ENCODE data around the gene ANKIB1. TPM values are rescaled to one million over a fixed set of nuclear protein-coding genes. Genes with fewer than 3 reads are reported as not detected.

The ANKIB1 gene
- total and polyA plus RNA-seq, 4 donors, result 12.0 to 75.1 (median 44.0) TPM

DNA sequence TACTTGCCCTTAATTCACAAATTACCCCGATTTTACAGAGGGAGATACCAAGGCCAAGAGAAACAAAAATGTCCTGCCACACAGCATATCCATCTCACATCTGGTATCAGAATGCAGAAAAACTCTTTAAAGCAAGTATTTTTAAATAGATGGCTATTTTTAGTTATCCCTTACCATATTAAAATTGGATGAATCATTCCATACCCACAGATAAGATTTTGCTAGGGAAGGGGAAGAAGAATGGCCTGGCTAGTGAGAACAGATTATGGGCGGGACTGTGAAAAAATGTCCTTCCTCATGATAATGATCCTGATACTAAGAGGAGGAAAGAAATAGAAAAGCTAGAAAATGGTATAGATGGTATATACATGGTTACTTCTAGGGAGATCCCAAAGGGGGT, 121.0 kb downstream of the ANKIB1 start:
- Histone ChIP-seq H3K36me3 (ENCODE audit: control insufficient read depth in 1 of 2, insufficient read depth in 2 of 2, low read length in 1 of 2) (peaks cover 0 to 4% of the 10 kb centered on the region in 2 donors), H3K9me3 (ENCODE audit: control insufficient read depth, low read length) (no peaks in the 10 kb centered on the region), H3K4me3 (ENCODE audit: low read length in 2 of 2) (no peak overlapping the region), H3K4me1 (ENCODE audit: control insufficient read depth in 1 of 2, insufficient read depth in 2 of 2, low read length in 2 of 2) (no peaks in the 10 kb centered on the region), H3K27ac (ENCODE audit: low read depth in 1 of 2, low read length in 2 of 2) (no peak overlapping the region), H3K27me3 (ENCODE audit: control insufficient read depth in 1 of 2, insufficient read depth in 2 of 2, low read length in 1 of 2) (no peaks in the 10 kb centered on the region)
- ATAC-seq (ENCODE audit: low FRiP score), result no peak
- intact Hi-C loops (cut with DNase I), result loop anchor here in 1 of 2 donors (10.0 kb wide), 1 partner anchor 122 kb away; the partner anchor contains the start of genes ANKIB1 and KRIT1
- no peak for DNase-seq
- 28 to 33% methylated on average over 2 of the region's 2 CpGs for WGBS, 2 donors

DNA sequence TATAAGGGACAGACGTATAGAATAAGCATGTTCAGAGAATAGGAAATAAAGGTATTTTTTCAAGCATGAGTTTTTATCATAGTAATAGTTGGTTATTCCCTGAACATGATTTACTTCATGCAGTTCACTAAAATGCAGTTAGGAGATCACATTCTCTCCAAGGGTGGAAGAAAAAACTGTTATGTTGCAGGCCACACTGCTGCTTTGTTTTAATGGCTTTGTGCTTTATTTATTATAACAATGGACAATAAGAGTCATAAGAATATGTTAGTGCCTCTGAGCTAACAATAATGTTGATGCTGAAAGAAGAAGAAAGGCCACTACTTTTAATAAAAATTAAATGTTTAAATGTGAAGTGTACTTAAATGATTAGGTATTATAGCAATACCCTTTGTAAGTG, 123.0 kb downstream of the ANKIB1 start:
- Histone ChIP-seq H3K4me1 (ENCODE audit: control insufficient read depth in 1 of 2, insufficient read depth in 2 of 2, low read length in 2 of 2) (no peaks in the 10 kb centered on the region), H3K36me3 (ENCODE audit: control insufficient read depth in 1 of 2, insufficient read depth in 2 of 2, low read length in 1 of 2) (peaks cover 0 to under 1% of the 10 kb centered on the region in 2 donors), H3K27ac (ENCODE audit: low read depth in 1 of 2, low read length in 2 of 2) (no peak overlapping the region), H3K27me3 (ENCODE audit: control insufficient read depth in 1 of 2, insufficient read depth in 2 of 2, low read length in 1 of 2) (no peaks in the 10 kb centered on the region), H3K9me3 (ENCODE audit: control insufficient read depth, low read length) (no peaks in the 10 kb centered on the region), H3K4me3 (ENCODE audit: low read length in 2 of 2) (no peak overlapping the region)
- WGBS, 2 donors, result 79 to 87% methylated on average over 1 of the region's 1 CpG
- intact Hi-C loops (cut with DNase I), result loop anchor here in 1 of 2 donors (10.0 kb wide), 1 partner anchor 124 kb away; the partner anchor contains the start of genes ANKIB1 and KRIT1
- no peak for ATAC-seq (ENCODE audit: low FRiP score)
- DNase-seq, result no peak

DNA sequence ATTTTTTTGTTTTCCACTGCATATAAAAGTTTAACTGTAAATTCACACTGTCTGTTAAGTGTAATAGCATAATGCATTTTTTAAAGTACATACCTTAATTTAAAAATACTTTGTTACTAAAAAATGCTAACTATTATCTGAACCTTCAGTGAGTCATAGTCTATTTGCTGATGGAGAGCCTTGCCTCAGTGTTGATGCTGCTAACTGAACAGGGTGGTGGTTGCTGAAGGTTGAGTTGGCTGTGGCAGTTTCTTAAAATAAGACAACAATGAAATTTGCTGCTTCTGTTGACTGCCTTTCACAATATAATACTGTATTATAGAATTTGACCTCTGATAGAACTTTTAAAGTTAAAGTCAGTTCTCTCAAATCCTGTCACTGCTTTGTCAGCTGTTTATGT, 129.2 kb downstream of the ANKIB1 start:
- Histone ChIP-seq H3K4me1 (ENCODE audit: control insufficient read depth in 1 of 2, insufficient read depth in 2 of 2, low read length in 2 of 2) (no peaks in the 10 kb centered on the region), H3K4me3 (ENCODE audit: low read length in 2 of 2) (no peak overlapping the region), H3K27ac (ENCODE audit: low read depth in 1 of 2, low read length in 2 of 2) (no peak overlapping the region), H3K9me3 (ENCODE audit: control insufficient read depth, low read length) (no peaks in the 10 kb centered on the region), H3K27me3 (ENCODE audit: control insufficient read depth in 1 of 2, insufficient read depth in 2 of 2, low read length in 1 of 2) (no peaks in the 10 kb centered on the region), H3K36me3 (ENCODE audit: control insufficient read depth in 1 of 2, insufficient read depth in 2 of 2, low read length in 1 of 2) (no peaks in the 10 kb centered on the region)
- ATAC-seq (ENCODE audit: low FRiP score), result no peak
- intact Hi-C loops (cut with DNase I), result no loop called here
- DNase-seq, result no peak

DNA sequence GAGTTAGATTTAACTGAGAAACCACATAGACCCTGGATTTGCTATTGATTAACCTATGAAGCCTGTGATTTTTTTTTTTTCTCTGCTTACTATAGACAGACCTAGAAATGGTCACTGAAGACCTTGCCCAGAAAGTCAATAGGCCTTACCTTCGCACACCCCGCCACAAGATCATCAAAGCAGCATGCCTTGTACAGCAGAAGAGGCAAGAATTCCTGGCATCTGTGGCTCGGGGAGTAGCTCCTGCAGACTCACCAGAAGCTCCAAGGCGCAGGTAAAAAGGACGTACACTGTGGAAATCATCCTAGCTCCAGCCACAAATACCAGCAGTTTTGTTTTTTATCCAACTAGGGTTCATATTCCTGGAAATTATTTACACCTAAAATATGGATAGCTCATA, 145.3 kb downstream of the ANKIB1 start:
- no peak for ATAC-seq (ENCODE audit: low FRiP score)
- WGBS, 2 donors, result 95 to 96% methylated on average over 5 of the region's 5 CpGs
- Histone ChIP-seq H3K36me3 (ENCODE audit: control insufficient read depth in 1 of 2, insufficient read depth in 2 of 2, low read length in 1 of 2) (peaks cover 0 to 4% of the 10 kb centered on the region in 2 donors), H3K4me1 (ENCODE audit: control insufficient read depth in 1 of 2, insufficient read depth in 2 of 2, low read length in 2 of 2) (no peaks in the 10 kb centered on the region), H3K4me3 (ENCODE audit: low read length in 2 of 2) (no peak overlapping the region), H3K9me3 (ENCODE audit: control insufficient read depth, low read length) (no peaks in the 10 kb centered on the region), H3K27ac (ENCODE audit: low read depth in 1 of 2, low read length in 2 of 2) (no peak overlapping the region), H3K27me3 (ENCODE audit: control insufficient read depth in 1 of 2, insufficient read depth in 2 of 2, low read length in 1 of 2) (no peaks in the 10 kb centered on the region)
- intact Hi-C loops (cut with DNase I), result no loop called here
- no peak for DNase-seq

DNA sequence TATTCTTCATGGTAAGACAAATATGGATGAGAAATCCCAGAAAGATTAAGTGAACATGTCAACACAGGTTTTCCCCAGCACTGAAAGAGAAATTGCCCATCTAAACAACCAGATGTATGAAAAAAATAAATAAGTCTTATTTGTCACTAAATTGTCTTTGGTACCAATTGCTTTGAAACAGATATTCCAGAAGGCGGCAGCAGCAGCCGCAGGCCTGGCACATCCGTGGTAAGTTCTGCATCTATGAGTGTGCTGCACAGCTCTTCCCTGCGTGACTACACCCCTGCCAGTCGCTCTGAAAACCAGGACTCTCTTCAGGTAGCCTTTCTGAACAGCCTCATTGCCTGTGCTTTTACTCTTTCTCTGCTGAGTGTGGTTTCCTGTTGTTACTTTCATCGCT, 151.8 kb downstream of the ANKIB1 start:
- intact Hi-C loops (cut with DNase I), result no loop called here

DNA sequence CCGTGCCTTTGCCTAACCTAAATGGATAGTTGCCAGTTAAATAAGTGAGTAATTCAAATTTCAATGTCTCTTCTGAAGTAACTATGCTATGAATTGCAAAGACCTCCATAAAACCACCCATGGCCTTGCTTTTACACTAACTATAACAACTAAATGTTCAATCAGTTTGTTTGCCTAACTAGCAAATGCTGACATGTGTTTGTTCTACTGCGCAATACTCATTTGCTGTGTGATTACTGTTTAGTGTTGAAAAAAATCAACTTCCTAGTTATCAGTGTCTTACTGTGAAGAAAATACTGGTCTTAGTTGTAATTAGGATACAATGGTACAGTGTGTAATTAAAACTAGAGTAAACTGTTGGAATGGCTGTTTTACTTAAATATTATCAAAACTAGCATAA, 154.2 kb downstream of the ANKIB1 start:
- intact Hi-C loops (cut with DNase I), result no loop called here
- 95% methylated on average over 2 of the region's 2 CpGs for WGBS, 2 donors
- no peak for ATAC-seq (ENCODE audit: low FRiP score)
- Histone ChIP-seq H3K27me3 (ENCODE audit: control insufficient read depth in 1 of 2, insufficient read depth in 2 of 2, low read length in 1 of 2) (no peaks in the 10 kb centered on the region), H3K4me1 (ENCODE audit: control insufficient read depth in 1 of 2, insufficient read depth in 2 of 2, low read length in 2 of 2) (no peaks in the 10 kb centered on the region), H3K4me3 (ENCODE audit: low read length in 2 of 2) (no peak overlapping the region), H3K36me3 (ENCODE audit: control insufficient read depth in 1 of 2, insufficient read depth in 2 of 2, low read length in 1 of 2) (peaks cover 4 to 11% of the 10 kb centered on the region in 2 donors), H3K27ac (ENCODE audit: low read depth in 1 of 2, low read length in 2 of 2) (no peak overlapping the region), H3K9me3 (ENCODE audit: control insufficient read depth, low read length) (no peaks in the 10 kb centered on the region)
- DNase-seq, result no peak

More for the DNA sequence above, 151.8 kb downstream of the ANKIB1 start:
- Histone ChIP-seq H3K27ac (ENCODE audit: low read depth in 1 of 2, low read length in 2 of 2) (no peak overlapping the region), H3K4me1 (ENCODE audit: control insufficient read depth in 1 of 2, insufficient read depth in 2 of 2, low read length in 2 of 2) (no peaks in the 10 kb centered on the region), H3K27me3 (ENCODE audit: control insufficient read depth in 1 of 2, insufficient read depth in 2 of 2, low read length in 1 of 2) (no peaks in the 10 kb centered on the region), H3K4me3 (ENCODE audit: low read length in 2 of 2) (no peak overlapping the region), H3K36me3 (ENCODE audit: control insufficient read depth in 1 of 2, insufficient read depth in 2 of 2, low read length in 1 of 2) (peaks cover 0 to 9% of the 10 kb centered on the region in 2 donors), H3K9me3 (ENCODE audit: control insufficient read depth, low read length) (no peaks in the 10 kb centered on the region)
- DNase-seq, result no peak
- WGBS, 2 donors, result 92% methylated on average over 6 of the region's 6 CpGs
- no peak for ATAC-seq (ENCODE audit: low FRiP score)

DNA sequence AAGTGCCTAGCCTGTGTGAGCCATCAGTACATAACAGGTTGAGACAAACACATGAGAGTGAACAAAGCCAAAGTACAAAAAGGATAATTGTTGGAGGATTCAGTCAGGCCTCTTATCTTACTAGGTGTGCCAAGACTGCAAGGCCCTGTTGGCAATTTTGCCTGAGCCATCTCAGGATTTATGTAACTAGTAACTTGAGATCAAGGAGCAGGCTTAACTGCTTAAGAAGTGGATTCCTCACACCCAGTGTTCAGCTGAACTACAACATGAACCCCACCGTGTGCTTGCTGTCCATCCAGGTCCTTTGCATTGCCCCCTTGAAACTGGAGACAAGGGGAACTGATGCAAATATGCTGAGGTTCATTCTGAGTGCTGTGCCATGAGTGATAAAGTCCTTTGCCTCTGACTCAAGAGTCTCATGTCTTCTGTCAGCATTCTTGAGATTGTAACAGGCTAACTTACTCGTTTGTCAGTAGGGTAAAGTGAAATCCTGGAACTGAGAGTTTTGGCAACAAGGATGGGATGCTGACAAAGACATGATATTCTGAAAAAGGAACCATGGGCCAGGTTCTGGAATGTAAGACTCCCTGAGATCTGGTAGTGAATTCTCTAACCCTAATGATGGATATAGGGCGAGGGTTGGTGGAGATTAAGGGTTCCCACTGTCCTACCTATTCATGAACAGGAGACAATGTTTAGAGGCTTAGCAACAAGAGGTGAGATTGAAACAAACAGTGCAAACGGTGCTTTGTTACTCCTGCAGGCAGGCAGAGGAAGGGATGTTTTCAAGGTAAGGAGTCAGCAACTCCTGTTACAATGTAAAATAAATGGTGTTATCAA, 157.4 kb downstream of the ANKIB1 start:
- no peaks in the 10 kb centered on the region for H3K9me3 ChIP-seq (ENCODE audit: control insufficient read depth, low read length)
- DNase-seq, result no peak
- no peak overlapping the region for H3K4me3 ChIP-seq (ENCODE audit: low read length in 2 of 2)

DNA sequence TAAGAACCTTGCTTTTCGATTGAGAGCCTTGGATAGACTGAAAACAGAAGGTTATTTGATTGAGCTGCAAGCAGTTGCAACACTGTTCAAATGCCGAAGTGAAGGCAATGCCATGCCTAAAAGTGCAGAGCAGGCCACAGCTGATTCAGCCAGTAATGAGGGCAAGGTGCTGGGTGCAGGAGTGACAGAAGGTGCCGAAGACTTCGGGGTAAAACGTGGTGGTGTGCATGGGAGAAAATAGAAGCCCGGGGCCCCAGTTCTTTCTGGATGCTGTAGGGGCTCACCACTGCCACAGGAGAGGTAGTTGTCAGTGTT, 157.9 kb downstream of the ANKIB1 start:
- no peaks in the 10 kb centered on the region for H3K4me1 ChIP-seq (ENCODE audit: control insufficient read depth in 1 of 2, insufficient read depth in 2 of 2, low read length in 2 of 2)
- H3K36me3 ChIP-seq (ENCODE audit: control insufficient read depth in 1 of 2, insufficient read depth in 2 of 2, low read length in 1 of 2), result peaks cover 3 to 4% of the 10 kb centered on the region in 2 donors
- 90 to 95% methylated on average over 6 of the region's 6 CpGs for WGBS, 2 donors
- H3K4me3 ChIP-seq (ENCODE audit: low read length in 2 of 2), result no peak overlapping the region
- H3K27ac ChIP-seq (ENCODE audit: low read depth in 1 of 2, low read length in 2 of 2), result no peak overlapping the region
- DNase-seq, result no peak
- no peaks in the 10 kb centered on the region for H3K9me3 ChIP-seq (ENCODE audit: control insufficient read depth, low read length)
- no peaks in the 10 kb centered on the region for H3K27me3 ChIP-seq (ENCODE audit: control insufficient read depth in 1 of 2, insufficient read depth in 2 of 2, low read length in 1 of 2)
- ATAC-seq (ENCODE audit: low FRiP score), result no peak
- intact Hi-C loops (cut with DNase I), result no loop called here

More for the DNA sequence above, 157.4 kb downstream of the ANKIB1 start:
- ATAC-seq (ENCODE audit: low FRiP score), result no peak
- intact Hi-C loops (cut with DNase I), result no loop called here
- WGBS, 2 donors, result 56 to 64% methylated on average over 4 of the region's 4 CpGs
- H3K27me3 ChIP-seq (ENCODE audit: control insufficient read depth in 1 of 2, insufficient read depth in 2 of 2, low read length in 1 of 2), result no peaks in the 10 kb centered on the region
- no peak overlapping the region for H3K27ac ChIP-seq (ENCODE audit: low read depth in 1 of 2, low read length in 2 of 2)
- peaks cover 4 to 8% of the 10 kb centered on the region in 2 donors for H3K36me3 ChIP-seq (ENCODE audit: control insufficient read depth in 1 of 2, insufficient read depth in 2 of 2, low read length in 1 of 2)
- no peaks in the 10 kb centered on the region for H3K4me1 ChIP-seq (ENCODE audit: control insufficient read depth in 1 of 2, insufficient read depth in 2 of 2, low read length in 2 of 2)

DNA sequence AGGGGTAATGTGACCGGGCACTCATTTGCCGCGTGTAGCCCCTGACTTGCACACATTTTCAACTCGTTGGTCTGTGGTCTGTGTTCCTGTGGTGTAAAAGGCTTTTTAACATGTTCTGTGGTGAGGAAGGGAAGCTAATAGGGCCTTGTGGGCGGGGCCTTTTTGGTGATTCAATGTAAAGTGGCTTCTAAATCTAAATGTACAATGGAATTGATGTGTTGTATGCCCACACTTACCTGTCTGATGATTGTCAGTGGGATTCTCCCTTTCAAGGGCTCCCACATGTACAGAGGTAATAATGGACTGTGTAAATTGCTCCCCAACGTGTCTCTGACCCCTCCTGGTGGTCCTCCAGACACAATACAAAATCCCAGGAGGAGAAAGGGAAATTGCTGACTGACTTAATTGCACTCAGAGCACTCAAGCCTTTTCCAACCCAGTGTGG, 158.4 kb downstream of the ANKIB1 start:
- Histone ChIP-seq H3K27me3 (ENCODE audit: control insufficient read depth in 1 of 2, insufficient read depth in 2 of 2, low read length in 1 of 2) (no peaks in the 10 kb centered on the region), H3K9me3 (ENCODE audit: control insufficient read depth, low read length) (no peaks in the 10 kb centered on the region), H3K36me3 (ENCODE audit: control insufficient read depth in 1 of 2, insufficient read depth in 2 of 2, low read length in 1 of 2) (peaks cover 2 to 4% of the 10 kb centered on the region in 2 donors), H3K4me3 (ENCODE audit: low read length in 2 of 2) (no peak overlapping the region), H3K4me1 (ENCODE audit: control insufficient read depth in 1 of 2, insufficient read depth in 2 of 2, low read length in 2 of 2) (no peaks in the 10 kb centered on the region), H3K27ac (ENCODE audit: low read depth in 1 of 2, low read length in 2 of 2) (no peak overlapping the region)
- 81 to 82% methylated on average over 6 of the region's 6 CpGs for WGBS, 2 donors
- no peak for DNase-seq
- no peak for ATAC-seq (ENCODE audit: low FRiP score)
- intact Hi-C loops (cut with DNase I), result no loop called here

Data from aorta (tissue), 5 donors.